ENCODE results near the gene CLTCL1.
A peak's percentile ranks its signal among the peaks of the same experiment; 100 is the strongest.
"Not testable (repeated sequence)": the region's sequence is repeated elsewhere in the genome, so short reads cannot be mapped to it uniquely, and the experiment has no call there.

The CLTCL1 gene

GRCh38 chr22:19216579-19216978 is 74.9 kb downstream of the CLTCL1 start:
- no peak for DNase-seq

- no peak for DNase-seq
Measured at GRCh38 chr22:19215360-19215759, 76.2 kb downstream of the CLTCL1 start.

DNA sequence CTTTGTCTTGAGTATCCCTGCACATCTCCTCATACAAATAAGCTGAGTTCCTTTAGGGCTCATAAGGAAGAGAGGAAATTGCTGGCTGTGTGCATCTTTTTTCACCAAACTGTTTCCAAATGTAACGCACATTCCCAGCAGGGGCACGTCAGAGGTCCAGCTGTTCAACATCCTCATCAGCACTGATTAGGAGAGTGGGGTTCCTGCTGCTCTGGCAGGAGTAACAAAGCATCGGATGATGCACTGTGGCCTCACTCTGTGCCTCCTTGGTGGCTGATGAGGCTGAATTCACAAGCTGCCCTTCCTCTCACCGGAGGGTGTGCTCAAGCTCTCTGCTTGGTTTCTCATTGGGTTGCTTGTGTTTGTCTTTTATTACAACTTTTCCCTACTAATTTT is 77.4 kb downstream of the CLTCL1 start:
- DNase-seq = peak; percentile 5

- no peak for DNase-seq
Measured at GRCh38 chr22:19213442-19214077, 78.0 kb downstream of the CLTCL1 start.

DNA sequence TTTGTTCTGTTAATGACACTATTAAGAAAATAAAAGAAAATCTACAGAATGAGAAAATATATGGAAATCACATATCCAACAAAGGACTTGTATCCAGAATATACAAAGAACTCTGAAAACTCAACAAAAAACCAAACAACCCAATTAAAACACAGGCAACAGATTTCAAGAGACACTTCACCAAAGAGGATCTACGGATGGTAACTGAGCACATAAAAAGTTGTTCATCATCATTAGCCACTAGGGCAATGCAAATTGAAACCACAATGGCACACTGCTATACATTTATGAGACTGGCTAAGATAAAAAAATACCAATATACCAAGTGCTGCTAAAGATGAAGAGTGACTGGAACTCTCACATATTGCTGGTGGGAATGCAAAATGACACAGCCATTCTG is 78.5 kb downstream of the CLTCL1 start:
- no peak for DNase-seq

- DNase-seq = no peak
Measured at GRCh38 chr22:19212302-19212870, 79.1 kb downstream of the CLTCL1 start.

DNA sequence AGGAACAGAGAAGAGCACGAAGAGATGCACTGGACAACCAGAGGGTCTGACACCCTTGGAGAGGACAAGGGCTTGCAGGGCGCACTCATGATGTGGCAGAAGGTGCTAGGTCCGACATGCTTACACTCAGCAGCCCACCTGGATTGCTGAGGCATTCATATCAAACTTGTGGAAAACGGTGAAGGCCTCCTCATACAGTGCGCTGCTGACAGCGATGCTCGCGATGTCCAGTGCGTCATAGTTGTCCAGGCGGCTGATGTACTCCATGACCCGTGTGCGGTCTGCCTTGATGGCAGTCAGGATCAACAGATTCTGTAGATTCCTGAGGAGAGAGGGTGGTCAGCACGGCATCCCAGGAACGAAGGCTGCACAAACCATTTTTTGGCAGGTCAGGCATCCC is 81.3 kb downstream of the CLTCL1 start:
- no peak for DNase-seq

DNA sequence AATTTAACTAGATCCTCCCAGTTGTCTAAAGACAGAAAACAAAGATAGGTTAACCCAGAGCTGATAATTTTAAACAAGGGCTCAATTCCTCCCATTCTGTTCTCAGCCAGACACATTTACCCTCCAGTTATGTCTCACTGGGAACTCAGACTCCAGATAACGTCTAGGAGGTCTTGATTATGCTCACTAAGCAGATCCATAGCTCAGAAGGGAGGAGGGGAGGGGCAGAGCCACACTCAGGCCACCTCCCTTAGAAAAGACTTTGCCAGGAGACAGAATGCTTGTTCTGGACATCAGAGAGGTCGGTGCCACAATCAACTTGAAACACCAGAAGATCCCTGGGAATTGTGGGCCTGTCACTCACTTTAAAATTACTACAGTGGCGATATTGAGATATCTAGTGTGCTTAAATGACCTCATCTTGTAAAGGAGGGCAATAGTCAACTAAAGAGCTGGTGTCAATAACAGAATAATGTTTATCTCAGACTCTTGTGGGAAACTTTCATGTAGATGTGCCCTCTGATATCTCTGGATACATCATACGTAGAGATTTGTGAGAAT is 83.2 kb downstream of the CLTCL1 start:
- DNase-seq = no peak

GRCh38 chr22:19207884-19208283 is 83.6 kb downstream of the CLTCL1 start:
- no peak for DNase-seq

DNA sequence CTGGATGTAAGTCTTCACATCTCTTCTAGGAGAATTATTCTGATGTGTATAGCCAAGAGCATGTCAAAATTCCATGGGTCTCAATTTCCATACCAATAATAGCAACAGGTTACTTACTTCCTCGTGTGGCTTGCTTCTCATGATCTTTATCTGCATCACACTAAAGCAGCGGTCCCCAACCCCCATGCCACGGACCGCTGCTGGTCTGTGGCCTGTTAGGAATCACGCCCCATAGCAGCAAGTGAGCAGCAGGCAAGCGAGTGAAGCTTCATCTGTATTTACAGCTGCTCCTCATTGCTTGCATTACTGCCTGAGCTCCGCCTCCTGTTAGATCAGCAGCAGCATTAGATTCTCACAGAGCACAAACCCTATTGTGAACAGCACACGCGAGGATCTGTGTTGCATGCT is 84.1 kb downstream of the CLTCL1 start:
- no peak for DNase-seq

DNA sequence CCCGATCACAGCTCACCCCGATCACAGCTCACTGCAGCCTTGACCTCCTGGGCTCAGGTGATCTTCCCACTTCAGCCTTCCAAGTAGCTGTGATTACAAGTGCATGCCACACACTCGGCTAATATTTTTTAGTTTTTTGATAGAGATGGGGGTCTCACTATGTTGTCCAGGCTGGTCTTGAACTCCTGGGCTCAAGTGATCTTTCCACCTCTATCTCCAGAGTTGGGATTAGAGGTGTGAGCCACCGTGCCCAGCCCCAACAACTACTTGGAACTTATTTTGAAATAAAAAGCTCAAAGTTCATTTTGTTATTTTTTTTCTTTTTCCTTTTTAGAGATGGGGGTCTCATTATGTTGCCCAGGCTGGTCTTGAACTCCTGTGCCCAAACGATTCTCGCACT is 85.2 kb downstream of the CLTCL1 start:
- no peak for DNase-seq

DNA sequence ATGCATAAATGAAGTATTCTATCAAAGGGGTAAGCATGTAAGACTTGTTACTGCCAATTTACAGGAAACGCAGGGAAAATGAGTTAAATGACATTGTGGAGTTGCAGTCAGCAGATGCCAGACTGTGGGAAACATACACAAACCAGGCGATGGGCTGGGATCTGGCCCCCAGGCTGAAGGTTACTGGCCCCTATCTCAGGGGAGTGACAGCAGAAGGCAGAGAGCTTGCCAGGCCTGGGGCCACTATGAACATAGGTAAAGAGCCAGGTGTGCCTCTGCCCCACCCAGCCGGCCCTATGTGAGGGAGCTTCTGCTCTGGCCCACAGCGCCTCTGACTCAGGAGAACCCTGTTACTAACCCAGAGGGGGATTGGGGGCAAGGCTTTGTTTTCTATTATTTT is 86.9 kb downstream of the CLTCL1 start:
- no peak for DNase-seq

DNA sequence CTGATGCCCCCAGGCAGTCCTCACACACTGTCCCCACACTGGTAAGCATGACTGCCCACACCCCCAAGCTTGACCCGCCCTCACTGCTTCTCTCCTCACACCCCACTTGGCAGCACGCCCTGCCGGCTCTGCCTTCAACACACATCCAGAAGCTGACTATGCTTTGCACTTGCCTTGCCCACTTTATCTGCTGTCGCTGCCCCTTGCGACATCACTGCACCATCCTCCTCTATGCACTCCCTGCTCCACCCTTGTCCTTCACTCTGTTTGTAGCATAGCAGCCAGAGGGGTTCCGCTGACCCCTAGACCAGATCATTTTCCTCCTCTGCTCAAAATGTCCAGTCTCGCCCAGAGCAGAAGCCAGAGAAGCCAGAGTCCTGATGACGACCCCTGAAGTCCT is 87.7 kb downstream of the CLTCL1 start:
- no peak for DNase-seq

GRCh38 chr22:19202799-19203186 is 88.7 kb downstream of the CLTCL1 start:
- not testable (repeated sequence) for DNase-seq

- DNase-seq = no peak
Measured at GRCh38 chr22:19201869-19202798, 89.4 kb downstream of the CLTCL1 start.

DNA sequence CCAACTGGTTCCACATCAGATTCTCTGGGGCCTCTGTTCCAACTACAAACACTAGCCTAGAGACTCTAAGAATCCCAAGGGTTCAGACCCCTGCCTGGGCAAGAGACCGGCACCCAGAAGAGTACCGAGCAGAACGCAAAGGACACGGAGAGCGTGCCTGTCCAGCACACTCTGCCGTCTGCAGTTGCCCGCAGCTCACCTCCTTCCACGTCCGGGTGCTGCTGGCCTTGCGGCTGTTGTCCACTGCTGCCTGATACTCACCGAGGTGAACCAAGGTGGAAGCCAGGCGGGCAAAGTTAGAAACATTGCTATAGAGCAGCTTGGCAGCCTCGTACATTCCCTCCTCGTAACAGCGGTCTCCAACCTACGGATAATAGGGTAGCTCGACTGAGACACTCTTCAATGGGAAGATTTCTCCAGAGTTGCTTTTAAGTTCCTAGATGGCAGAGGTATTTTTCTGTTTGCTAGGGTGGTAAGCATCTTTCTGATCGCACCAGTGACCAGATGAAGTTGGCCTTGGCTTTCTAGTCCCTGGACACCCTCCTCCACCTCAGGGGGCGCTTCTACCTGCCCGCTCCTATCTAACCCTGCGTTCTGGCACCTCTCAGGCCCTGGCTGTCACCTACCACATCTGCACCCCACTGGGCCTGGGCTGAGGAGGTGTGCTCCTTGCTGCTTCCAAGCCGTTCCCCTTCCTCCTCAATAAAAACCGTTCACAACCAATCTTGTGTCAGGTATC is 90.2 kb downstream of the CLTCL1 start:
- no peak for DNase-seq

GRCh38 chr22:19199479-19199878 is 92.0 kb downstream of the CLTCL1 start:
- no peak for DNase-seq

DNA sequence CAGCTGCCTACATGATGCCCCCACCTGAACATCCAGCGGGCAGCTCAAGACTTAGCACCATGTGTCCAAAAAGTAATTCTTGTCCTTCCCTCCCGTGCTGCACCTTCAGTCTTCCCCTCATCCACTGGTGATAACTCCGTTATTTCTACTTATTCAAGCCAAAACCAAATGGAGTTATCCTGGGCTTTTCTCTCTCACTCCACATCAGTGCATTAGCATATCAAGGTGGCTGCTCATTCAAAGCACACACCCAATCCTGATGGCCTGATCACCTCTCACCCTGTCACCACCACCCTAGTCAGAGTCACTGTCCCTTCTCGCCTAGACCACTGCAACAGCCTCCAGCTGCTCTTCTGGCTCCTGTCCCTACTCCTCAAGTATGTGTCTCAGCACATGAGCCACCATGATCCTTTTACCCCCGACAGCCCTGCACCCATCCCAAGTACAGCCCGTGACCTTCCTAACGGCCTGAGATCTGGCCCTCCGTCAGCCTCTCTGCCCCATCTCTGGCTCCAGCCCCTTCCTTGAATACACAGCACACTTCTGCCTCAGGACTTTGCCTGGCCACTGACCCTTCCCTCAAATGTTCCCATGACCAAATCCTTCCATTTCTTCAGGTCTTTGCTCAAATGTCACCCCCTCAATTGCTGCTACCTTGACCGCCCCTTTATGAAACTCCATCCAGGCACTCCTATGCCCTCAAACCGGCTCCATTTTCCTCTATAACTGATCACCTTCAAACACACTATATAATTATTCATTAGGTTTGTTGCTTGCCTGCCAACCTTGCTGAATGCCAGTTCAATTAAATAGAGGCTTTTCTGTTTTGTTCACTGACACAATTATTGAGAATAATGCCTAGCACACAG is 93.3 kb downstream of the CLTCL1 start:
- DNase-seq = no peak

DNA sequence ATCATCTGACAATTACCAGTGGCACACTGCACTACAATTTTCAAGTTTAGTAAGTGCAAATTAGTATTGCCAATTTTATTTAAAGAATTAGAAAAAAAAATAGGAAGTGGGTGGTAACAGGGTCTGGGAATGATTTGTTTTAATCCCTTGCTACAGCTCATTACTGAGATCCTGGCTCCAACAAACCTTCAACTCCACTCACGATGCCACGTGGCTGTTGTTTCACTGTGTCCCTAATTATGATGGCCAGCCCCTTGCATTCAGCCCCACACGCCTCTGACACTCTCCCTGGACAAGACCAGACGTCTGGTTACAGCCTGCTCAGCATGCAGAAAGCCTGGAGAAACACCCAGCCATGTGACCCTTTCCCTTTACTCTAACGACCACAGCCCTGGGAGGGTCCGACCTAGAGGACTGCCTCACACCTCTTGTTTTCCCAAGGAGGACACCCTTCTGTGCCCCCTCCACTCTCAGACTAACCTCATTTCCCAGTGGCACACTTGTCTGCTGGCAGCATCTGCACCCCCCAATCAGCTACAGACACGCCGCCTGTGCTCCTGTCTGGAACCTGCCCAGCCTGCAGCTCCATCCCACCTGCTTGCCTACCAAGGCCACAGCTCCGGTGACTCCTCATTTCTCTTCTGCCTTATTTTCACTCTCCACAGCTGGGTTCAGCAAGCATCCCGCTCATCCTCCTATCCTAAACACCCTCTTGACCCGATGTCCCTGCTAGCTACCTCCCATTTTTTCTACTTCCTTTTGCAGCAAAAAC is 94.5 kb downstream of the CLTCL1 start:
- no peak for DNase-seq

DNA sequence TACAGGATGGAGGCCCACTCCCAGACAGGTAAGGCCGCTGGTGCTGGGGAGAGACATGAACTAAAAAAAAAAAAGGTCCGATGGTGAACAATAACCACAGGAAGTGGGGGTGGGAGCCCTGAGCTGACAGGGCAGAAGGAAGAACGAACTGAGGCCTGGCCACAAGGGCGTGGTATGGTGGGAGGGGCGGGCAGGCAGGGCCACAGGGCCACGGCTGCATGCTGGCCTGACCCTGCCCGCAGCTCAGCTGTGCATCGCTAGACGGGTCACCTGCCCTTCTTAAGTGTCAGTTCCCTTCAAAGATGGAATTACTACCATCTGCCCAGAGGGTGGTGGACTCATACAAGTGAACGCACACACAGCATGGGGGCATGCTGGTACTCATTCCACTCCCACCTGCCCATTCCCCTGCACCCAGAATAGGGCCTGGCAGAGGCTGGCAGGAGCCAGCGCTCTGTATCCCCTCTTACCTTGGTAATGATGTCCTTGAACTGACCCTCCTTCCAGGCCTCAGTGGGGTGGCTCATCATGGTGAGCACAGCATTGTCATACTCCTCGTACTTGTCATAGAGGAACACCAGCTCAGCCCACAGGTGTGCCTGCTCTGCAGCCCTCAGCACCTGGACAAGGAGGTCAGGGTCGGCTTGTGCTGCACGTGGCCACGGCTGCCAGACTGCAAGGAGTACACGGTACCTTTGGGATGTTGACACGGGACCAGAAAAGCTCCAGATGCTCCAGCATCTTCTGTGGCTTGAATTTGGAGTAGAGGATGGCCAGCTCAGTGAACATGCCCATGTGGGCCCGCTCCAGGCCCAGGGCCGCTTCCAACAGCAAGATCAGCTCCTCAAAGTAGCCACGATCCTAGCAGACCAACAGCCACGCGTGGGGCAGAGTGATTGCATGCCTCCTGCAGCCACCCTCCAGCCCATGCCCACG is 95.5 kb downstream of the CLTCL1 start:
- no peak for DNase-seq
